Prostate gland (tissue), 2 donors: ENCODE results near the gene GPC5. TPM values are rescaled to one million over a fixed set of nuclear protein-coding genes. Genes with fewer than 3 reads are reported as not detected.

Source experiments
- DNase-seq: peaks from one replicate; pipeline ENCODE4 v3.0.0-alpha.2; 2019; ENCODE audit warnings: low spot score
- H3K27ac ChIP-seq, 2 donors: fragments of 200-600 bp; sonication (generic); 2 replicates each; pipeline ENCODE4 v1.5.1; 2017 to 2019
- H3K27me3 ChIP-seq: fragments of 200-600 bp; sonication (generic); replicated peaks from 2 replicates; pipeline ENCODE4 v1.5.1; 2019; ENCODE audit not compliant: insufficient read depth
- H3K36me3 ChIP-seq, 2 donors: fragments of 200-600 bp; sonication (generic); 1 replicate in 1 of 2; 2 replicates in 1 of 2; pipeline versions ENCODE4 v1.5.1 to v1.8.1; 2017 to 2019
- H3K4me1 ChIP-seq: fragments of 200-600 bp; sonication (generic); replicated peaks from 2 replicates; pipeline ENCODE4 v1.5.1; 2019
- H3K4me3 ChIP-seq, 2 donors: fragments of 200-600 bp; sonication (generic); 2 replicates each; pipeline ENCODE4 v1.5.1; 2017 to 2019
- H3K9me3 ChIP-seq: fragments of 200-600 bp; sonication (generic); 2 replicates; pipeline ENCODE4 v1.5.1; 2017
- POLR2A ChIP-seq: fragments of 450-650 bp; IDR thresholded peaks from one replicate; pipeline ENCODE4 v1.6.1; 2016; ENCODE audit warnings: antibody characterized with exemption, mild to moderate bottlenecking
- POLR2AphosphoS5 ChIP-seq: sonication (generic); formaldehyde crosslinking; IDR thresholded peaks from one replicate; pipeline ENCODE4 v1.6.1; 2017; ENCODE audit warnings: antibody characterized with exemption
- WGBS: methylation state at CpG from one replicate; pipeline ENCODE4 v1.1.5; 2018; 5-methylcytosine and 5-hydroxymethylcytosine counted together
- intact Hi-C: fragments of 100-400 bp; cut with DNase I; formaldehyde crosslinking; loops from one replicate; pipeline ENCODE4 v1.14.2; 2022
- total RNA-seq, 2 donors: library from RNA; depleted of rRNA; stranded (reverse); fragments of >200 nt; gene quantifications; one replicate each; pipeline ENCODE4 v1.1.0, GENCODE V29; 2016
- TF ChIP-seq, protein P1 (sequence below), 4 experiments: fragments of 200-600 bp in 2 of 4; fragments of 450-650 bp in 2 of 4; sonication (generic) in 2 of 4; IDR thresholded peaks; 1 replicate in 3 of 4; 2 replicates in 1 of 4; pipeline ENCODE4 v1.5.1; 2016 to 2019; ENCODE audit warnings: antibody characterized with exemption in 4 of 4, mild to moderate bottlenecking in 2 of 4, moderate library complexity in 2 of 4

The GPC5 gene
- total RNA-seq, 2 donors from 2014 or later = 0.23 to 35.0 TPM

DNA sequence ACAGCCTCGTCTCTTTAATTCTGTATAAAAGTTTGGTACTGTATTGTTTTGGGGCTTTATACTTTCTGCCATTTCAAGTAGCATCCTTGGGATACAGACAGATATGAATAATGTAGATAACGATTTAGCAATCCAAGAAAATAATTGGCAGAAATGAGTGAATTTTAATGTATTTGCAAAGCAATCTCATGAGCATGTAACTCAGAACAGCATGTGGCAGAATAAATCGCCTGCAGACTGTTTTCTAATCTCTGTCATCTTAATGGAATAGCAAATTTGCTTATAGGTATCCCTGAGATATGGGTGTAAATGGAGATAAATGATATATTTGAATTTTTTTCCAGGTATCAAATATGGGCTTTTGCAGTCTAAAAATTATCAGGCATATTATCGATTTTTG is 166.0 kb downstream of the GPC5 start:
- no peak overlapping the region for H3K27ac ChIP-seq
- no peaks in the 10 kb centered on the region for H3K36me3 ChIP-seq
- intact Hi-C loops = no loop called here
- no peaks in the 10 kb centered on the region for H3K9me3 ChIP-seq
- TF ChIP-seq POLR2A (no peak), POLR2AphosphoS5 (no peak)
- TF ChIP-seq, protein P1, sequence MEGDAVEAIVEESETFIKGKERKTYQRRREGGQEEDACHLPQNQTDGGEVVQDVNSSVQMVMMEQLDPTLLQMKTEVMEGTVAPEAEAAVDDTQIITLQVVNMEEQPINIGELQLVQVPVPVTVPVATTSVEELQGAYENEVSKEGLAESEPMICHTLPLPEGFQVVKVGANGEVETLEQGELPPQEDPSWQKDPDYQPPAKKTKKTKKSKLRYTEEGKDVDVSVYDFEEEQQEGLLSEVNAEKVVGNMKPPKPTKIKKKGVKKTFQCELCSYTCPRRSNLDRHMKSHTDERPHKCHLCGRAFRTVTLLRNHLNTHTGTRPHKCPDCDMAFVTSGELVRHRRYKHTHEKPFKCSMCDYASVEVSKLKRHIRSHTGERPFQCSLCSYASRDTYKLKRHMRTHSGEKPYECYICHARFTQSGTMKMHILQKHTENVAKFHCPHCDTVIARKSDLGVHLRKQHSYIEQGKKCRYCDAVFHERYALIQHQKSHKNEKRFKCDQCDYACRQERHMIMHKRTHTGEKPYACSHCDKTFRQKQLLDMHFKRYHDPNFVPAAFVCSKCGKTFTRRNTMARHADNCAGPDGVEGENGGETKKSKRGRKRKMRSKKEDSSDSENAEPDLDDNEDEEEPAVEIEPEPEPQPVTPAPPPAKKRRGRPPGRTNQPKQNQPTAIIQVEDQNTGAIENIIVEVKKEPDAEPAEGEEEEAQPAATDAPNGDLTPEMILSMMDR (IDR thresholded peaks at IDR 0.05) = no peak
- 81% methylated on average over 4 of the region's 4 CpGs for WGBS
- no peak for DNase-seq
- H3K4me1 ChIP-seq = no peaks in the 10 kb centered on the region
- no peak overlapping the region for H3K4me3 ChIP-seq
- no peaks in the 10 kb centered on the region for H3K27me3 ChIP-seq

DNA sequence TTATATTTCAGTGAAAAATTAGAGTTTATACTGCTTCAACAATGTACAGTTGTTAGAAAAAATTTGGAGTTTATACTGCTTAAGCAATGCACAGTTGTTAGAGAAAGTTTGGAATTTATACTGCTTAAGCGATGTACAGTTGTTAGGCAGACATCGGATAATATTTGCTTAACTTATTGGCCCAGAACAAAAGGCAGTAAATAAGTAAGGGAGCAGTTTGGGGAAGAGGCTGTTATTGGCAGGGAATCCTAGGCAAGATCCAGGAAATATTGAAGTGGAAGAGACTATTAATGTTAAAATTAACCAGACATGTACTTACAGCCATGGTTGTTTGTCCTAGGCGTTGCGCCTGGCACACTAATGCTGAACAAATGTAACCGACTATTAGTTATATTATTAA is 166.9 kb downstream of the GPC5 start:
- Histone ChIP-seq H3K27me3 (no peaks in the 10 kb centered on the region), H3K27ac (no peak overlapping the region), H3K36me3 (no peaks in the 10 kb centered on the region), H3K9me3 (no peaks in the 10 kb centered on the region), H3K4me1 (no peaks in the 10 kb centered on the region), H3K4me3 (no peak overlapping the region)
- WGBS = 56% methylated on average over 5 of the region's 5 CpGs
- no peak for DNase-seq
- intact Hi-C loops = no loop called here
- TF ChIP-seq POLR2AphosphoS5 = no peak
- TF ChIP-seq, protein P1 (IDR thresholded peaks at IDR 0.05) = no peak
- TF ChIP-seq POLR2A = no peak

DNA sequence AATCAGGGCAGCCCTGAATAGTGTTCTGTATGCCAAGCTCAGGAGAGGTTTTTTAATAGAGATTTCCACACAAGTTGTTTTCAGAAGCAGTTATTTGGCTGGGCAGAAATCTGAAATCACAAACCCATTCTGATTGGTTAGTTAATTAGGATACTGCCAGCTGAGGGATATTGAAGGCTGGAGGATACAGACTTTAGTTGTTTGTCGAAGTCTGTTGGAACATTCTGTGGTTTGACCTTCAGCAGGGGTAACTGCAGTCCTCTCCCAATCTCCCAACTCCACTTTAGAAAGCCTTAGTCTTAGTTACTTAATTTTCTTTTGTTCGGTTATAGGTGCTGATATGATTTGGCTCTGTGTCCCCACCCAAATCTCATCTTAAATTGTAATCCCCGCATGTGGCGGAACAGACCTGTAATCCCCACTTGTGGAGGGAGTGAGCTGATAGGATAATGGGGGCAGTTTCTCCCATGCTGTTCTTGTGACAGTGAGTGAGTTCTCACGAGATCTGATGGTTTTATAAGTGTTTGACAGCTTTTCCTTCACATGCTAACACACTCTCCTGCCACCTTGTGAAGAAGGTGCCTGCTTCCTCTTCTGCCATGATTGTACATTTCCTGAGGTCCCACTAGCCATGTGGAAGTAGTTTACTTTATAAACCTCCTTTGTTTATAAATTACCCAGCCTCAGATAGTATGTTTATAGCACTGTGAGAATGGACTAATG is 169.2 kb downstream of the GPC5 start:
- Histone ChIP-seq H3K27me3 (no peaks in the 10 kb centered on the region), H3K4me1 (no peaks in the 10 kb centered on the region), H3K36me3 (no peaks in the 10 kb centered on the region), H3K4me3 (no peak overlapping the region), H3K27ac (no peak overlapping the region), H3K9me3 (no peaks in the 10 kb centered on the region)
- 90% methylated on average over 5 of the region's 5 CpGs for WGBS
- DNase-seq = no peak
- intact Hi-C loops = no loop called here
- TF ChIP-seq POLR2AphosphoS5 (no peak), POLR2A (no peak)
- TF ChIP-seq, protein P1 (IDR thresholded peaks at IDR 0.05) = no peak

DNA sequence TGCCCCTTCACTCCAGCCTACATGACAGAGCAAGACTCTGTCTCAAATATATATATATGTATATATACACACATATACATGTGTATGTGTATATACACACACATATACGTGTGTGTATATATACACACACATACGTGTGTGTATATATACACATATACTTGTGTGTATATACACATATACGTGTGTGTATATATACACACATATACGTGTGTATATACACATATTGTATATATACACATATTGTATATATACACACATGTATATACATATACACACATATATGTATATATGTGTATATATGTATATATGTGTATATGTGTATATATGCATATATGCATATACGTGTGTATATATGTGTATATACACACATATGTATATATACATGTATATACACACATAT is 173.3 kb downstream of the GPC5 start:
- H3K27me3 ChIP-seq = no peaks in the 10 kb centered on the region
- no peaks in the 10 kb centered on the region for H3K9me3 ChIP-seq
- TF ChIP-seq POLR2AphosphoS5 (no peak), POLR2A (no peak)
- TF ChIP-seq, protein P1 (IDR thresholded peaks at IDR 0.05) = no peak
- intact Hi-C loops = no loop called here
- no peaks in the 10 kb centered on the region for H3K4me1 ChIP-seq
- H3K4me3 ChIP-seq = no peak overlapping the region
- H3K36me3 ChIP-seq = no peaks in the 10 kb centered on the region
- H3K27ac ChIP-seq = no peak overlapping the region
- 92% methylated on average over 5 of the region's 5 CpGs for WGBS
- DNase-seq = no peak

DNA sequence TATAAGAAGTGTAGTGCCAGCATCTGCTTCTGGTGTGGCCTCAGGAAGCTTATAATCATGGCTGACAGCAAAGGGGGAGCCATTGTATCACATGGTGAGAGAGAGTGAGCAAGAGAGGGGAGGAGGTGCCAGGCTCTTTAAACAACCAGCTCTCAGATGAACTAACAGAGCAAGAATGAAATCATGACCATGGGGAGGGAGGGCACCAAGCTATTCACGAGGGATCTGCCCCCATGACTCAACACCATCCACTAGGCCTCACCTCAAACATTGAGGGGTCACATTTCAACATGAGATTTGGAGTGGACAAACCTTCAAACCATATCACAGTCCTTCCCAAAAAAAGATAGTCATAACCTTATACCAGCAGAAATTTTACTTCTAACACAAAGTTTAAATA is 174.0 kb downstream of the GPC5 start:
- Histone ChIP-seq H3K9me3 (no peaks in the 10 kb centered on the region), H3K27me3 (no peaks in the 10 kb centered on the region), H3K27ac (no peak overlapping the region), H3K4me1 (no peaks in the 10 kb centered on the region), H3K36me3 (no peaks in the 10 kb centered on the region), H3K4me3 (no peak overlapping the region)
- intact Hi-C loops = no loop called here
- TF ChIP-seq POLR2A (no peak), POLR2AphosphoS5 (no peak)
- TF ChIP-seq, protein P1 (IDR thresholded peaks at IDR 0.05) = no peak
- DNase-seq = no peak
- 72% methylated on average over 1 of the region's 1 CpG for WGBS
